HepG2 (cell line): ENCODE results near the gene PPM1G. TPM values are rescaled to one million over a fixed set of nuclear protein-coding genes. Genes with fewer than 3 reads are reported as not detected.

Source experiments
- FOXA3 ChIP-seq: IDR thresholded peaks from 2 replicates; pipeline ENCODE4 v1.6.1; 2016; ENCODE audit warnings: missing genetic modification reagents, missing compliant biosample characterization
- KLF12 ChIP-seq: sonication (generic); formaldehyde crosslinking; IDR thresholded peaks from 2 replicates; pipeline ENCODE4 v1.4.0; 2020; ENCODE audit warnings: missing genetic modification reagents, borderline replicate concordance
- MIER3 ChIP-seq: IDR thresholded peaks from 2 replicates; pipeline ENCODE4 v1.6.1; 2016; ENCODE audit warnings: missing compliant biosample characterization, borderline replicate concordance
- PCBP1 ChIP-seq: fragments of 200-400 bp; formaldehyde crosslinking; IDR thresholded peaks from 2 replicates; pipeline ENCODE4 v1.6.1; 2017; ENCODE audit warnings: mild to moderate bottlenecking, low read depth, low read length, borderline replicate concordance
- PREB ChIP-seq: sonication (generic); formaldehyde crosslinking; IDR thresholded peaks from 2 replicates; pipeline ENCODE4 v1.4.0; 2020; ENCODE audit warnings: missing genetic modification reagents
- SKI ChIP-seq: fragments of 450-650 bp; IDR thresholded peaks from one replicate; pipeline ENCODE4 v1.6.1; 2018; ENCODE audit warnings: mild to moderate bottlenecking; ENCODE audit not compliant: partially characterized antibody
- SP2 ChIP-seq: sonication (generic); formaldehyde crosslinking; IDR thresholded peaks from 2 replicates; pipeline ENCODE4 v1.5.1; 2020; ENCODE audit warnings: mild to moderate bottlenecking, missing genetic modification reagents
- TCF7 ChIP-seq: sonication (generic); IDR thresholded peaks from 2 replicates; pipeline ENCODE4 v1.6.1; 2016; ENCODE audit warnings: antibody characterized with exemption, low read depth
- THAP11 ChIP-seq: IDR thresholded peaks from 2 replicates; pipeline ENCODE4 v1.6.1; 2016; ENCODE audit warnings: missing biosample characterization, missing genetic modification reagents
- ZBTB44 ChIP-seq: sonication (generic); formaldehyde crosslinking; IDR thresholded peaks from 2 replicates; pipeline ENCODE4 v1.4.0; 2020; ENCODE audit warnings: missing genetic modification reagents
- ZIK1 ChIP-seq: sonication (generic); formaldehyde crosslinking; IDR thresholded peaks from 2 replicates; pipeline ENCODE4 v1.5.0; 2020; ENCODE audit warnings: mild to moderate bottlenecking, low read depth, missing genetic modification reagents, borderline replicate concordance
- ZNF329 ChIP-seq: sonication (generic); formaldehyde crosslinking; IDR thresholded peaks from 2 replicates; pipeline ENCODE4 v1.9.0; 2021; ENCODE audit warnings: low read depth, mild to moderate bottlenecking, missing genetic modification reagents
- polyA plus RNA-seq, 8 experiments: library from polyadenylated mRNA; depleted of rRNA in 3 of 8; stranded (reverse) in 7 of 8; unstranded in 1 of 8; fragments of >200 nt; fragmentation: Illumina TruSeq in 4 of 8; extraction: Trizol in 4 of 8; gene quantifications; 2 replicates each; pipeline versions ENCODE4 v1.2.1 to v1.2.3, GENCODE V29; 2011 to 2016; ENCODE audit warnings: low read depth in 4 of 8, missing spikeins in 1 of 8, mixed read lengths in 1 of 8; ENCODE audit not compliant: insufficient read depth in 1 of 8
- total RNA-seq, 5 experiments: library from RNA; depleted of rRNA; stranded (reverse); fragments of >200 nt; fragmentation: Illumina TruSeq; extraction: Trizol; gene quantifications; 2 replicates each; pipeline ENCODE4 v1.2.3, GENCODE V29; 2016; ENCODE audit warnings: low read depth in 1 of 5
- TF ChIP-seq, protein P1 (sequence below): sonication (generic); formaldehyde crosslinking; conservative IDR thresholded peaks from 2 replicates; pipeline ENCODE4 v1.8.0; 2022; ENCODE audit warnings: missing genetic modification reagents
- TF ChIP-seq, protein P2 (sequence below): fragments of 450-650 bp; IDR thresholded peaks from 2 replicates; pipeline ENCODE4 v1.6.1; 2016
- TF ChIP-seq, protein P3 (sequence below): sonication (generic); formaldehyde crosslinking; IDR thresholded peaks from 2 replicates; pipeline ENCODE4 v1.4.0; 2020; ENCODE audit warnings: missing genetic modification reagents
- TF ChIP-seq, protein P4 (sequence below): sonication (generic); formaldehyde crosslinking; IDR thresholded peaks from 2 replicates; pipeline ENCODE4 v1.8.0; 2023; ENCODE audit warnings: mild to moderate bottlenecking, missing genetic modification reagents

Gene PPM1G
- total and polyA plus RNA-seq, 2 of the 13 experiments (the other 11 are each of a cell fraction or from before 2014, with no cell fraction given): 58.2 to 213 TPM

GRCh38 chr2:27370026-27370815 lies 39.2 kb downstream of the PPM1G start, which contains the start of the genes EIF2B4 and SNX17 (continued):
- TF ChIP-seq, protein P1, sequence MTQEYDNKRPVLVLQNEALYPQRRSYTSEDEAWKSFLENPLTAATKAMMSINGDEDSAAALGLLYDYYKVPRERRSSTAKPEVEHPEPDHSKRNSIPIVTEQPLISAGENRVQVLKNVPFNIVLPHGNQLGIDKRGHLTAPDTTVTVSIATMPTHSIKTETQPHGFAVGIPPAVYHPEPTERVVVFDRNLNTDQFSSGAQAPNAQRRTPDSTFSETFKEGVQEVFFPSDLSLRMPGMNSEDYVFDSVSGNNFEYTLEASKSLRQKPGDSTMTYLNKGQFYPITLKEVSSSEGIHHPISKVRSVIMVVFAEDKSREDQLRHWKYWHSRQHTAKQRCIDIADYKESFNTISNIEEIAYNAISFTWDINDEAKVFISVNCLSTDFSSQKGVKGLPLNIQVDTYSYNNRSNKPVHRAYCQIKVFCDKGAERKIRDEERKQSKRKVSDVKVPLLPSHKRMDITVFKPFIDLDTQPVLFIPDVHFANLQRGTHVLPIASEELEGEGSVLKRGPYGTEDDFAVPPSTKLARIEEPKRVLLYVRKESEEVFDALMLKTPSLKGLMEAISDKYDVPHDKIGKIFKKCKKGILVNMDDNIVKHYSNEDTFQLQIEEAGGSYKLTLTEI (CRISPR knock-in tag): no peak
- TF ChIP-seq FOXA3 (CRISPR knock-in tag) (peak; percentile 84), MIER3 (CRISPR knock-in tag) (peak; percentile 97; the same call in 1 of the 2 replicates), ZNF329 (CRISPR knock-in tag) (peak; percentile 57), TCF7 (peak; percentile 96), PCBP1 (peak; percentile 82; the same call in 1 of the 2 replicates), THAP11 (peak; percentile 99), SP2 (CRISPR knock-in tag) (peak; percentile 31; the same call in 1 of the 2 replicates), ZIK1 (CRISPR knock-in tag) (peak; percentile 78), PREB (CRISPR knock-in tag) (peak; percentile 81), ZBTB44 (CRISPR knock-in tag) (peak; percentile 65; the same call in 1 of the 2 replicates), SKI (peak; percentile 80), KLF12 (CRISPR knock-in tag) (peak; percentile 92; the same call in 1 of the 2 replicates)
- TF ChIP-seq, protein P2, sequence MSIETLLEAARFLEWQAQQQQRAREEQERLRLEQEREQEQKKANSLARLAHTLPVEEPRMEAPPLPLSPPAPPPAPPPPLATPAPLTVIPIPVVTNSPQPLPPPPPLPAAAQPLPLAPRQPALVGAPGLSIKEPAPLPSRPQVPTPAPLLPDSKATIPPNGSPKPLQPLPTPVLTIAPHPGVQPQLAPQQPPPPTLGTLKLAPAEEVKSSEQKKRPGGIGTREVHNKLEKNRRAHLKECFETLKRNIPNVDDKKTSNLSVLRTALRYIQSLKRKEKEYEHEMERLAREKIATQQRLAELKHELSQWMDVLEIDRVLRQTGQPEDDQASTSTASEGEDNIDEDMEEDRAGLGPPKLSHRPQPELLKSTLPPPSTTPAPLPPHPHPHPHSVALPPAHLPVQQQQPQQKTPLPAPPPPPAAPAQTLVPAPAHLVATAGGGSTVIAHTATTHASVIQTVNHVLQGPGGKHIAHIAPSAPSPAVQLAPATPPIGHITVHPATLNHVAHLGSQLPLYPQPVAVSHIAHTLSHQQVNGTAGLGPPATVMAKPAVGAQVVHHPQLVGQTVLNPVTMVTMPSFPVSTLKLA: peak; percentile 78
- TF ChIP-seq, protein P3, sequence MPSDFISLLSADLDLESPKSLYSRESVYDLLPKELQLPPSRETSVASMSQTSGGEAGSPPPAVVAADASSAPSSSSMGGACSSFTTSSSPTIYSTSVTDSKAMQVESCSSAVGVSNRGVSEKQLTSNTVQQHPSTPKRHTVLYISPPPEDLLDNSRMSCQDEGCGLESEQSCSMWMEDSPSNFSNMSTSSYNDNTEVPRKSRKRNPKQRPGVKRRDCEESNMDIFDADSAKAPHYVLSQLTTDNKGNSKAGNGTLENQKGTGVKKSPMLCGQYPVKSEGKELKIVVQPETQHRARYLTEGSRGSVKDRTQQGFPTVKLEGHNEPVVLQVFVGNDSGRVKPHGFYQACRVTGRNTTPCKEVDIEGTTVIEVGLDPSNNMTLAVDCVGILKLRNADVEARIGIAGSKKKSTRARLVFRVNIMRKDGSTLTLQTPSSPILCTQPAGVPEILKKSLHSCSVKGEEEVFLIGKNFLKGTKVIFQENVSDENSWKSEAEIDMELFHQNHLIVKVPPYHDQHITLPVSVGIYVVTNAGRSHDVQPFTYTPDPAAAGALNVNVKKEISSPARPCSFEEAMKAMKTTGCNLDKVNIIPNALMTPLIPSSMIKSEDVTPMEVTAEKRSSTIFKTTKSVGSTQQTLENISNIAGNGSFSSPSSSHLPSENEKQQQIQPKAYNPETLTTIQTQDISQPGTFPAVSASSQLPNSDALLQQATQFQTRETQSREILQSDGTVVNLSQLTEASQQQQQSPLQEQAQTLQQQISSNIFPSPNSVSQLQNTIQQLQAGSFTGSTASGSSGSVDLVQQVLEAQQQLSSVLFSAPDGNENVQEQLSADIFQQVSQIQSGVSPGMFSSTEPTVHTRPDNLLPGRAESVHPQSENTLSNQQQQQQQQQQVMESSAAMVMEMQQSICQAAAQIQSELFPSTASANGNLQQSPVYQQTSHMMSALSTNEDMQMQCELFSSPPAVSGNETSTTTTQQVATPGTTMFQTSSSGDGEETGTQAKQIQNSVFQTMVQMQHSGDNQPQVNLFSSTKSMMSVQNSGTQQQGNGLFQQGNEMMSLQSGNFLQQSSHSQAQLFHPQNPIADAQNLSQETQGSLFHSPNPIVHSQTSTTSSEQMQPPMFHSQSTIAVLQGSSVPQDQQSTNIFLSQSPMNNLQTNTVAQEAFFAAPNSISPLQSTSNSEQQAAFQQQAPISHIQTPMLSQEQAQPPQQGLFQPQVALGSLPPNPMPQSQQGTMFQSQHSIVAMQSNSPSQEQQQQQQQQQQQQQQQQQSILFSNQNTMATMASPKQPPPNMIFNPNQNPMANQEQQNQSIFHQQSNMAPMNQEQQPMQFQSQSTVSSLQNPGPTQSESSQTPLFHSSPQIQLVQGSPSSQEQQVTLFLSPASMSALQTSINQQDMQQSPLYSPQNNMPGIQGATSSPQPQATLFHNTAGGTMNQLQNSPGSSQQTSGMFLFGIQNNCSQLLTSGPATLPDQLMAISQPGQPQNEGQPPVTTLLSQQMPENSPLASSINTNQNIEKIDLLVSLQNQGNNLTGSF (CRISPR knock-in tag): peak; percentile 75
- TF ChIP-seq, protein P4, sequence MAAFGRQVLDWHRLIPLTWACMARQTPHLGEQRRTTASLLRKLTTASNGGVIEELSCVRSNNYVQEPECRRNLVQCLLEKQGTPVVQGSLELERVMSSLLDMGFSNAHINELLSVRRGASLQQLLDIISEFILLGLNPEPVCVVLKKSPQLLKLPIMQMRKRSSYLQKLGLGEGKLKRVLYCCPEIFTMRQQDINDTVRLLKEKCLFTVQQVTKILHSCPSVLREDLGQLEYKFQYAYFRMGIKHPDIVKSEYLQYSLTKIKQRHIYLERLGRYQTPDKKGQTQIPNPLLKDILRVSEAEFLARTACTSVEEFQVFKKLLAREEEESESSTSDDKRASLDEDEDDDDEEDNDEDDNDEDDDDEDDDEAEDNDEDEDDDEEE (CRISPR knock-in tag): peak; percentile 65; the same call in 1 of the 2 replicates
